GM10847 (cell line): ENCODE measurements around the gene KIF5A.

Source experiments
- POLR2A ChIP-seq: IDR thresholded peaks from 2 replicates; pipeline ENCODE4 v1.6.1; 2011; ENCODE audit not compliant: insufficient read length; ENCODE audit errors: extremely low read depth

KIF5A gene

GRCh38 chr12:57583008-57583831 lies 33.4 kb downstream of the KIF5A start:
- no peak for TF ChIP-seq POLR2A

GRCh38 chr12:57584050-57584449 lies 34.2 kb downstream of the KIF5A start:
- TF ChIP-seq POLR2A = no peak

- TF ChIP-seq POLR2A = no peak
Observed at GRCh38 chr12:57584690-57585089, 34.8 kb downstream of the KIF5A start.

- TF ChIP-seq POLR2A = no peak
Observed at GRCh38 chr12:57585156-57585555, 35.3 kb downstream of the KIF5A start.

- no peak for TF ChIP-seq POLR2A
Observed at GRCh38 chr12:57586128-57586527, 36.3 kb downstream of the KIF5A start.

GRCh38 chr12:57586832-57587429 lies 37.1 kb downstream of the KIF5A start:
- TF ChIP-seq POLR2A = no peak

- TF ChIP-seq POLR2A = no peak
Observed at GRCh38 chr12:57590479-57590863, 40.6 kb downstream of the KIF5A start.

- TF ChIP-seq POLR2A = peak; percentile 80
Observed at GRCh38 chr12:57590864-57591781, 41.3 kb downstream of the KIF5A start, which contains the start of gene PIP4K2C. Gene PIP4K2C, plus strand, starts transcription at chr12:57591192. Its CDS starts 98 bp downstream, at chr12:57591290.

GRCh38 chr12:57591782-57592325 lies 42.0 kb downstream of the KIF5A start:
- TF ChIP-seq POLR2A = no peak

GRCh38 chr12:57592551-57593165 lies 42.8 kb downstream of the KIF5A start:
- TF ChIP-seq POLR2A = no peak

- TF ChIP-seq POLR2A = no peak
Observed at GRCh38 chr12:57593187-57593586, 43.3 kb downstream of the KIF5A start.

- TF ChIP-seq POLR2A = no peak
Observed at GRCh38 chr12:57600395-57600794, 50.6 kb downstream of the KIF5A start.

GRCh38 chr12:57602544-57602943 lies 52.7 kb downstream of the KIF5A start:
- no peak for TF ChIP-seq POLR2A

GRCh38 chr12:57603324-57603723 lies 53.5 kb downstream of the KIF5A start:
- TF ChIP-seq POLR2A = no peak

- no peak for TF ChIP-seq POLR2A
Observed at GRCh38 chr12:57603815-57604453, 54.1 kb downstream of the KIF5A start.

- TF ChIP-seq POLR2A = peak; percentile 9
Observed at GRCh38 chr12:57604454-57604991, 54.7 kb downstream of the KIF5A start, which contains the start of gene DTX3. Gene DTX3, plus strand, starts transcription at chr12:57604824. Its CDS starts 1,694 bp downstream, at chr12:57606518.
